ENCODE measurements around the gene VWA3B.

DNA sequence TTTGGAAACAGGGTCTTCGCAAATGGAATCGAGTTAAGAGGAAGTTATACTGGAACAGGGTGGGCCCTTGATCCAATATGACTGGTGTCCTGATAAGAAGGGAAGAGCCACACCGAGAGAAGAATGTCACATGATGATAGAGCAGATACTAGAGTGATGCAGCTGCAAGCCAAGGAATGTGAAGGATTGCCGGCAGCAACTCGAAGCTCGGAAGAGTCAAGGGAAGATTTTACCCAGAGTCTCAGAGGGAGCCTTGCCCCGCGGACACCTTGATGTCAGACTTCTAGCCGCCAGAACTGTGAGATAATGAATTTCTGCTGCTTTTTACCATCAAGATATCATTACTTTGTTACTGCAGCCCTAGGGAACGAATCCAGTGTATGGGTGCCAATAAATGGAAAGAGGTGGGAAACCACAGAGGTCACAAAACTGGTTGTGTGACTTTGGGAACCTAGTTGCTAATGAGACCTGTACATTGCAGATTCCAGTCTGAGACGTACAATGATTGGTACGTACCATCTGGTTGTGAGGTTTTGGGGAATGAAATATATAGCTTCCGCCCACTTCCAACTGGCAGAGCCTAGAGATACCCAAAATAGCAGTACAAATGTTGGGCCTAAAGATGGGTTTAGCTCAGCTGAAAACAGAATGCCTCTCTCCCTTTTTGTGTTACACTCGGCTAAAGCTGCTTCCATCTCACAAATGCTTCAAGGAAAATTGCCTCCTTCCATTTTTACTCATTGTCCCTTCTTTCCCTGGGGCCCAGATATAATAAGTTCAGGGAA is 28.6 kb upstream of the VWA3B start:
- TF ChIP-seq, protein P1, sequence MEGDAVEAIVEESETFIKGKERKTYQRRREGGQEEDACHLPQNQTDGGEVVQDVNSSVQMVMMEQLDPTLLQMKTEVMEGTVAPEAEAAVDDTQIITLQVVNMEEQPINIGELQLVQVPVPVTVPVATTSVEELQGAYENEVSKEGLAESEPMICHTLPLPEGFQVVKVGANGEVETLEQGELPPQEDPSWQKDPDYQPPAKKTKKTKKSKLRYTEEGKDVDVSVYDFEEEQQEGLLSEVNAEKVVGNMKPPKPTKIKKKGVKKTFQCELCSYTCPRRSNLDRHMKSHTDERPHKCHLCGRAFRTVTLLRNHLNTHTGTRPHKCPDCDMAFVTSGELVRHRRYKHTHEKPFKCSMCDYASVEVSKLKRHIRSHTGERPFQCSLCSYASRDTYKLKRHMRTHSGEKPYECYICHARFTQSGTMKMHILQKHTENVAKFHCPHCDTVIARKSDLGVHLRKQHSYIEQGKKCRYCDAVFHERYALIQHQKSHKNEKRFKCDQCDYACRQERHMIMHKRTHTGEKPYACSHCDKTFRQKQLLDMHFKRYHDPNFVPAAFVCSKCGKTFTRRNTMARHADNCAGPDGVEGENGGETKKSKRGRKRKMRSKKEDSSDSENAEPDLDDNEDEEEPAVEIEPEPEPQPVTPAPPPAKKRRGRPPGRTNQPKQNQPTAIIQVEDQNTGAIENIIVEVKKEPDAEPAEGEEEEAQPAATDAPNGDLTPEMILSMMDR (IDR thresholded peaks at IDR 0.05; ENCODE audit: insufficient read depth, low read length, poor library complexity, severe bottlenecking): no peak
- TF ChIP-seq EZH2phosphoT487 (conservative IDR thresholded peaks at IDR 0.05; ENCODE audit: low read length): no peak
